CD4-positive, alpha-beta T cell (primary cell): ENCODE data around the gene DAB2. TPM values are rescaled to one million over a fixed set of nuclear protein-coding genes. Genes with fewer than 3 reads are reported as not detected.

ENCODE experiments used
- ATAC-seq: fragments of 200-7000 bp; cut with Tn5 transposase; one replicate; pipeline ENCODE4 v1.10.0; 2022; ENCODE audit warnings: mild to moderate bottlenecking; ENCODE audit not compliant: poor library complexity
- CTCF ChIA-PET: fragments of 350-600 bp; sonication (Branson Sonifier 250); formaldehyde crosslinking; loops from one replicate; lab custom pipeline; 2021; ENCODE audit warnings: antibody characterized with exemption, inconsistent platforms; lab: Charles Lee
- POLR2A ChIA-PET: fragments of 350-600 bp; sonication (Branson Sonifier 250); formaldehyde crosslinking; loops from one replicate; lab custom pipeline; 2021; ENCODE audit warnings: antibody characterized with exemption, inconsistent platforms; lab: Charles Lee
- DNase-seq, 14 experiments: peaks; one replicate each; pipeline ENCODE4 v3.0.0-alpha.2; 2013 to 2020; ENCODE audit warnings: mixed read lengths in 2 of 14
- H3K27ac ChIP-seq, 2 donors: one replicate each; pipeline versions ENCODE4 v1.5.1 to v1.7.0; 2013; ENCODE audit warnings: low read length in 2 of 2, low read depth in 1 of 2, mild to moderate bottlenecking in 1 of 2
- H3K27me3 ChIP-seq, 2 experiments: 1 replicate in 1 of 2; 2 replicates in 1 of 2; pipeline versions ENCODE4 v1.6.1 to v1.7.0; 2013; ENCODE audit warnings: low read length in 2 of 2, control low read depth in 1 of 2, mild to moderate bottlenecking in 1 of 2, moderate library complexity in 1 of 2; ENCODE audit not compliant: insufficient read depth in 2 of 2, control insufficient read depth in 1 of 2
- H3K36me3 ChIP-seq: one replicate; pipeline ENCODE4 v1.6.1; 2013; ENCODE audit warnings: low read length, control low read depth; ENCODE audit not compliant: insufficient read depth
- H3K4me1 ChIP-seq: one replicate; pipeline ENCODE4 v1.6.1; 2013; ENCODE audit warnings: low read length, control low read depth; ENCODE audit not compliant: insufficient read depth
- H3K4me3 ChIP-seq: one replicate; pipeline ENCODE4 v1.5.1; 2013; ENCODE audit warnings: mild to moderate bottlenecking, low read length, moderate library complexity
- H3K9me3 ChIP-seq, 2 experiments: 1 replicate in 1 of 2; 2 replicates in 1 of 2; pipeline versions ENCODE4 v1.6.1 to v1.7.0; 2013; ENCODE audit warnings: low read length in 2 of 2, mild to moderate bottlenecking in 2 of 2, control low read depth in 1 of 2, moderate library complexity in 1 of 2; ENCODE audit not compliant: control insufficient read depth in 1 of 2, insufficient read depth in 1 of 2
- H3K27ac Mint-ChIP-seq: one replicate; pipeline ENCODE4 v1.8.0; 2020; ENCODE audit warnings: mixed read lengths
- H3K27me3 Mint-ChIP-seq: one replicate; pipeline ENCODE4 v1.8.0; 2021; ENCODE audit warnings: mixed read lengths
- H3K36me3 Mint-ChIP-seq: one replicate; pipeline ENCODE4 v1.8.0; 2021; ENCODE audit warnings: low read depth, mixed read lengths
- H3K4me1 Mint-ChIP-seq: one replicate; pipeline ENCODE4 v1.8.0; 2021; ENCODE audit warnings: low read depth, mixed read lengths
- H3K4me3 Mint-ChIP-seq: one replicate; pipeline ENCODE4 v1.8.0; 2020; ENCODE audit warnings: mild to moderate bottlenecking, mixed read lengths
- H3K9me3 Mint-ChIP-seq: one replicate; pipeline ENCODE4 v1.8.0; 2020; ENCODE audit warnings: mixed read lengths
- CTCF ChIP-seq: fragments of 200-600 bp; IDR thresholded peaks from one replicate; pipeline ENCODE4 v1.8.0; 2022; ENCODE audit warnings: antibody characterized with exemption, mild to moderate bottlenecking
- intact Hi-C, 2 experiments: fragments of 100-400 bp; cut with DNase I in 1 of 2; cut with micrococcal nuclease in 1 of 2; formaldehyde crosslinking; loops; one replicate each; pipeline versions ENCODE4 v1.15.1 to v1.9.0; 2023 to 2025; cut with DNase I, micrococcal nuclease
- total RNA-seq, 174 experiments: library from RNA in 2 of 174; stranded (reverse) in 2 of 174; gene quantifications; one replicate each; pipeline ENCODE4 v1.2.3 and lab custom pipeline; 2021 to 2026

Gene DAB2
- total RNA-seq, 2 experiments from 2014 or later = 0.31 to 0.47 TPM

- ChIA-PET POLR2A (no interaction called here), CTCF (no interaction called here)
- no peaks in the 10 kb centered on the region for H3K9me3 Mint-ChIP-seq
- Histone ChIP-seq H3K36me3 (no peaks in the 10 kb centered on the region), H3K9me3 (no peaks in the 10 kb centered on the region), H3K27me3 (peaks cover 21 to 61% of the 10 kb centered on the region in 2 experiments), H3K4me1 (peaks cover 13% of the 10 kb centered on the region), H3K4me3 (no peak overlapping the region), H3K27ac (no peak overlapping the region)
- no peak for ATAC-seq
- no peak overlapping the region for H3K27ac Mint-ChIP-seq
- H3K4me3 Mint-ChIP-seq = no peak overlapping the region
- peaks cover 8% of the 10 kb centered on the region for H3K4me1 Mint-ChIP-seq
- H3K36me3 Mint-ChIP-seq = no peaks in the 10 kb centered on the region
- H3K27me3 Mint-ChIP-seq = peaks cover 73% of the 10 kb centered on the region
- intact Hi-C loops = no loop called here
- TF ChIP-seq CTCF = no peak
- no peak for DNase-seq
These were observed 2.4 kb upstream of the DAB2 start for GRCh38 chr5:39427229-39427628.

GRCh38 chr5:39426746-39427105, 1.9 kb upstream of the DAB2 start:
- Histone ChIP-seq H3K36me3 (no peaks in the 10 kb centered on the region), H3K4me1 (peaks cover 13% of the 10 kb centered on the region), H3K4me3 (no peak overlapping the region), H3K27me3 (peaks cover 21 to 61% of the 10 kb centered on the region in 2 experiments), H3K9me3 (no peaks in the 10 kb centered on the region), H3K27ac (no peak overlapping the region)
- no peak for TF ChIP-seq CTCF
- peaks cover 75% of the 10 kb centered on the region for H3K27me3 Mint-ChIP-seq
- intact Hi-C loops = no loop called here
- ChIA-PET POLR2A (no interaction called here), CTCF (no interaction called here)
- H3K36me3 Mint-ChIP-seq = no peaks in the 10 kb centered on the region
- peaks cover 8% of the 10 kb centered on the region for H3K4me1 Mint-ChIP-seq
- no peak for DNase-seq
- H3K27ac Mint-ChIP-seq = no peak overlapping the region
- H3K9me3 Mint-ChIP-seq = no peaks in the 10 kb centered on the region
- ATAC-seq = no peak
- H3K4me3 Mint-ChIP-seq = no peak overlapping the region

- Histone ChIP-seq H3K4me3 (no peak overlapping the region), H3K9me3 (no peaks in the 10 kb centered on the region), H3K27ac (no peak overlapping the region), H3K4me1 (peaks cover 13% of the 10 kb centered on the region), H3K27me3 (peaks cover 21 to 61% of the 10 kb centered on the region in 2 experiments), H3K36me3 (no peaks in the 10 kb centered on the region)
- intact Hi-C loops = no loop called here
- no peak for TF ChIP-seq CTCF
- DNase-seq (no peak), ATAC-seq (no peak)
- Mint-ChIP-seq H3K4me1 (peaks cover 8% of the 10 kb centered on the region), H3K4me3 (no peak overlapping the region), H3K9me3 (no peaks in the 10 kb centered on the region), H3K36me3 (no peaks in the 10 kb centered on the region), H3K27me3 (peaks cover 75% of the 10 kb centered on the region), H3K27ac (no peak overlapping the region)
- POLR2A ChIA-PET = no interaction called here
- CTCF ChIA-PET = no interaction called here
These were observed 1.4 kb upstream of the DAB2 start for GRCh38 chr5:39426051-39426745.
